Measurements from ENCODE around the gene RMDN3.

RMDN3 gene

GRCh38 chr15:40769274-40770146 is 14.5 kb upstream of the RMDN3 start, which contains the start of gene C15orf62:
C15orf62 (plus strand) TSS chr15:40769980; CDS start chr15:40770496, 516 bp downstream.
- Histone ChIP-seq H3K9me3 (ENCODE audit: severe bottlenecking) (no peaks in the 10 kb centered on the region), H3K27ac (ENCODE audit: poor library complexity, severe bottlenecking) (peak within 1 kb of the TSS; percentile 92), H3K27me3 (ENCODE audit: insufficient read depth, poor library complexity, severe bottlenecking) (no peaks in the 10 kb centered on the region), H3K36me3 (ENCODE audit: low read depth) (peaks cover 18% of the 10 kb centered on the region), H3K4me1 (ENCODE audit: insufficient read depth, poor library complexity, severe bottlenecking) (peaks cover 47% of the 10 kb centered on the region), H3K4me3 (ENCODE audit: severe bottlenecking) (no peak within 1 kb of the TSS)
- peak; percentile 76 for ATAC-seq (ENCODE audit: low read depth)
- TF ChIP-seq, protein P1, sequence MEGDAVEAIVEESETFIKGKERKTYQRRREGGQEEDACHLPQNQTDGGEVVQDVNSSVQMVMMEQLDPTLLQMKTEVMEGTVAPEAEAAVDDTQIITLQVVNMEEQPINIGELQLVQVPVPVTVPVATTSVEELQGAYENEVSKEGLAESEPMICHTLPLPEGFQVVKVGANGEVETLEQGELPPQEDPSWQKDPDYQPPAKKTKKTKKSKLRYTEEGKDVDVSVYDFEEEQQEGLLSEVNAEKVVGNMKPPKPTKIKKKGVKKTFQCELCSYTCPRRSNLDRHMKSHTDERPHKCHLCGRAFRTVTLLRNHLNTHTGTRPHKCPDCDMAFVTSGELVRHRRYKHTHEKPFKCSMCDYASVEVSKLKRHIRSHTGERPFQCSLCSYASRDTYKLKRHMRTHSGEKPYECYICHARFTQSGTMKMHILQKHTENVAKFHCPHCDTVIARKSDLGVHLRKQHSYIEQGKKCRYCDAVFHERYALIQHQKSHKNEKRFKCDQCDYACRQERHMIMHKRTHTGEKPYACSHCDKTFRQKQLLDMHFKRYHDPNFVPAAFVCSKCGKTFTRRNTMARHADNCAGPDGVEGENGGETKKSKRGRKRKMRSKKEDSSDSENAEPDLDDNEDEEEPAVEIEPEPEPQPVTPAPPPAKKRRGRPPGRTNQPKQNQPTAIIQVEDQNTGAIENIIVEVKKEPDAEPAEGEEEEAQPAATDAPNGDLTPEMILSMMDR (IDR thresholded peaks at IDR 0.05; ENCODE audit: poor library complexity, severe bottlenecking) = peak; percentile 16
- DNase-seq (ENCODE audit: low spot score) = peak; percentile 99

DNA sequence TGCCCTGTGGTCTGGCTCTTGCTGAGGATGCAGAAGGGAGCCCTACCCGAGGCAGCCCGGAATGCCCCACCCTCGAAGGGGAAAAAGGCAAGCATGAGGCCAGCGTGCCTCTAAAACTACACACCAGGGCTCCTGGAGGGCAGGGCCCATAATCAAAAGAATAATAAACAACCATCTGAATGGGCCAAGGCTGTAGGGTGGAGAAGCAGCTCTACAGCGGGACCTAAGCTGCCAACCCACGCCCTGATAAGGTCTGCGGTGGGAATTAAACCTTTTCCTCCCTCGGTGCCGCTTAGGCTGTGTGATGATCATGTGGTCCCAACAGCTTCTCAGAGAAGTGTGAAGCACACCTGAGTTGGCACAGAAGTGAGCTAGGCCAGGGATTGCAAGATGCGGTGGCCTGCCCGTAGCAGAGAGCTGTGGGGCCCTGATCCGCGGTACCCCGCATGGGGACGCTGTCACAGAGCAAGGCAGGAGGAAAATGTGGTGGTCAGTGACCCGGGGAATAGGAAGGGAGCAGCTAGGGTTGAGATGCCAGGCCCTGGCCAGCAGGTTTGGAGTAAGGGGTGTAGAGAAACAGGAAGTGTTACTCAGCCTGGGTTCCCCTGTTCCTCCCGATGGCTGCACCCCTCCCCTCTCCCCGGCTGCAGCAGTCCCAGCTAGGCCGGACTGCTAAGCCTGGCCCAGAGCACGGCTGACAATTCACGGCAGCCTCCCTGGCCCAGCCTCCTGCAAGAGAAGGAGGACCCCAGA is 13.6 kb upstream of the RMDN3 start:
- peaks cover 10% of the 10 kb centered on the region for H3K36me3 ChIP-seq (ENCODE audit: low read depth)
- no peaks in the 10 kb centered on the region for H3K27me3 ChIP-seq (ENCODE audit: insufficient read depth, poor library complexity, severe bottlenecking)
- TF ChIP-seq, protein P1 (IDR thresholded peaks at IDR 0.05; ENCODE audit: poor library complexity, severe bottlenecking) = no peak
- DNase-seq (ENCODE audit: low spot score) = no peak
- peak; percentile 1; the same call in 2 of the 3 replicates for ATAC-seq (ENCODE audit: low read depth)
- H3K27ac ChIP-seq (ENCODE audit: poor library complexity, severe bottlenecking) = peak overlapping the region; percentile 92
- peaks cover 48% of the 10 kb centered on the region for H3K4me1 ChIP-seq (ENCODE audit: insufficient read depth, poor library complexity, severe bottlenecking)
- no peaks in the 10 kb centered on the region for H3K9me3 ChIP-seq (ENCODE audit: severe bottlenecking)
- no peak overlapping the region for H3K4me3 ChIP-seq (ENCODE audit: severe bottlenecking)

DNA sequence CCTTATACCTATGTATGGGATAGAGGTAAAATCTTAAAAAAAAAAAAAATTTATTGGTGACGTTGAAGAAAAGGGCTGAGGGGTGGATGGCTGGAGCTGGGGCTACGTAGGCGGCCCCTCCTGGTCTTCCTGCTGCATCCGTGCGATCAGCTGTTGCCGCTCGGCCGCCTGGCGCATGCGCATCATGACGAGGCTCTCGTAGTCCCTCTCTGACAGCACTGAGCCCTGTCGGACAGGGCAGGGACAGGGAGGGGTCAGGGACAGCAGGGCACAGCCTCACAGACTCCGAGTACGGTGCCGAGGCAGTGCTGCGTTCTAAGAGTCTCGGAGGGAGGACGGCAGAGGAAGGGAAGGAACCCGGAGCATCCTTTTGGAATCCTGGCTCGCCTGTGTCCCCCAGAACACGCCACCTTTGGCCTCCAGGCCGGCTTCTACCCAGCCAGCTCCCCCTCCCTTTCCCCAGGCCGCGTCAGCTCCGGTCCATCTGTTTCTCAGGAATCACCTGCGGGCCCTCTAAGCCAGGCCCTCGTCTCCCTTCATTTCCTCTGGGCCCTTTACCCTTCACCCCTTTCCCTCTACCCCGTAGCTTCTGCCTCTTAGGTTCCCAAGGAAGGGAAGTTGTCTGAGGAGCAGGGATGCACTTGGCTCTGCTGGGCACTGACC is 12.9 kb upstream of the RMDN3 start:
- Histone ChIP-seq H3K27ac (ENCODE audit: poor library complexity, severe bottlenecking) (peak overlapping the region; percentile 92), H3K4me3 (ENCODE audit: severe bottlenecking) (no peak overlapping the region), H3K27me3 (ENCODE audit: insufficient read depth, poor library complexity, severe bottlenecking) (no peaks in the 10 kb centered on the region), H3K36me3 (ENCODE audit: low read depth) (0 out of 2 replicates have a peak, but pooled peaks cover 8% of the 10 kb centered on the region), H3K4me1 (ENCODE audit: insufficient read depth, poor library complexity, severe bottlenecking) (peaks cover 54% of the 10 kb centered on the region), H3K9me3 (ENCODE audit: severe bottlenecking) (no peaks in the 10 kb centered on the region)
- DNase-seq (ENCODE audit: low spot score) (no peak), ATAC-seq (ENCODE audit: low read depth) (no peak)
- TF ChIP-seq, protein P1 (IDR thresholded peaks at IDR 0.05; ENCODE audit: poor library complexity, severe bottlenecking) = no peak

DNA sequence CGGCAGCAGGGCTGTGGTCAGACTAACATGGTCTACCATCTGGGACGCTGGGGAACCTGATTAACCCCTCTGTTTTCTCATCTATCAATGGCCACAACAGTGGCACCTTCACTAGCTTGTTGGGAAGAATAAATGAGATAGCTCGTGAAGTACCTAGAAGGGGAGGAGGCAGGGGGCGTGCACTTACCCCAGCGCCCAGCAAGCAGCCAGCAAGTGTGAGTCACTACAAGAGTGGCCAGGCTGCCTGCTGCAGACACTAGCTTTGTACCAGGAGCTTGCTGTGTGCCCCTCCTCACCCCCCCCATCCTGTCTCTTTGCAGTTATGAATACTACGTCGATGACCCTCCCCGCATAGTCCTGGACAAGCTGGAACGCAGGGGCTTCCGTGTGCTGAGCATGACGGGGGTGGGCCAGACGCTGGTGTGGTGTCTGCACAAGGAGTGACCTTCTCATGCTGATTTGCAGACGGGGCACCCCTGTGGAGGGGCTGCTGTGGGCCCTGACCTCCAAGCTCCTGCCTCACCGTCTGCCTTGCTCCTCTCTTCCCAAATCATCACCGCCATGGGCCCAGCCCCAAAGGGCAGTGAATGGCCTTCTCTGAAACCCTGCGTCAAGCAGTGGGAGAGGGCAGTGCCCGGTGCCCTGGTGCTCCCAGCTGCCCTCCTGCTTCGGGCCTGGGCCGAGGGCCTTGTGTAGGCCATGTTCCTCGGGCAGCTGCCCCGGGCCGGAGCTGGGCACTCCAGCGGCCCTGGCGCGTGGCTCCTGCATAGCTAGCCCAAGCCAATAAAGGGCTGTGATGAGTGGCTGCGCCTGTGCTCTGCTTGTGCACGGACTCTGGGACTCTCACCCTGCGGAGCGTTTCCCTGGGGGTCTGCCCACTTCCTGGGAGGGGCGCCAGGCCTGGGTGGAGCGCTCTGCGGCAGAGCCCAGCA is 12.1 kb upstream of the RMDN3 start:
- Histone ChIP-seq H3K4me1 (ENCODE audit: insufficient read depth, poor library complexity, severe bottlenecking) (peaks cover 58% of the 10 kb centered on the region), H3K36me3 (ENCODE audit: low read depth) (0 out of 2 replicates have a peak, but pooled peaks cover 7% of the 10 kb centered on the region), H3K27me3 (ENCODE audit: insufficient read depth, poor library complexity, severe bottlenecking) (no peaks in the 10 kb centered on the region), H3K4me3 (ENCODE audit: severe bottlenecking) (no peak overlapping the region), H3K27ac (ENCODE audit: poor library complexity, severe bottlenecking) (peak overlapping the region; percentile 92), H3K9me3 (ENCODE audit: severe bottlenecking) (no peaks in the 10 kb centered on the region)
- ATAC-seq (ENCODE audit: low read depth) (peak; percentile 28), DNase-seq (ENCODE audit: low spot score) (peak; percentile 90)
- TF ChIP-seq, protein P1 (IDR thresholded peaks at IDR 0.05; ENCODE audit: poor library complexity, severe bottlenecking) = no peak

All from RWPE2 (cell line).